ENCODE results near the gene ZNF302.
A peak's percentile ranks its signal among the peaks of the same experiment; 100 is the strongest.

ZNF302 gene

DNA sequence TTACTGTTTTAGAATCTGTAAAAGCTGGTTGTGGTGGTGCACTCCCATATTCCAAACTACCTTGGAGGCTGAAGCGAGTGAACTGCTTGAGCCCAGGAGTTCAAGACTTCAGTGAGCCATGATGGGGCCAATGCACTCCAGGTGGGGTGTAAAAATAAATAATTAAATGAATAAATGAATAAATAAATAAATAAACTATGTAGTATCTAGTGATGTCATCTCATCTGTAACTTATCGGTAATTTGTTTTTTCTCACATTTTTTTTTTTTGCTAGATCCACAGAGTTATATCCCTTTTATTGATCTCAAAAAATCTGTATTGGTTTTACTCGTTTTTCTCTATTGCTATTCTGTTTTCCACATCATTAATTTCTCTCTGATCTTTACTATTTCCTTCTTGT, 5.5 kb upstream of the ZNF302 start:
- H3K4me3 ChIP-seq (ENCODE audit: low read length), result no peak overlapping the region
- TF ChIP-seq, protein P1, sequence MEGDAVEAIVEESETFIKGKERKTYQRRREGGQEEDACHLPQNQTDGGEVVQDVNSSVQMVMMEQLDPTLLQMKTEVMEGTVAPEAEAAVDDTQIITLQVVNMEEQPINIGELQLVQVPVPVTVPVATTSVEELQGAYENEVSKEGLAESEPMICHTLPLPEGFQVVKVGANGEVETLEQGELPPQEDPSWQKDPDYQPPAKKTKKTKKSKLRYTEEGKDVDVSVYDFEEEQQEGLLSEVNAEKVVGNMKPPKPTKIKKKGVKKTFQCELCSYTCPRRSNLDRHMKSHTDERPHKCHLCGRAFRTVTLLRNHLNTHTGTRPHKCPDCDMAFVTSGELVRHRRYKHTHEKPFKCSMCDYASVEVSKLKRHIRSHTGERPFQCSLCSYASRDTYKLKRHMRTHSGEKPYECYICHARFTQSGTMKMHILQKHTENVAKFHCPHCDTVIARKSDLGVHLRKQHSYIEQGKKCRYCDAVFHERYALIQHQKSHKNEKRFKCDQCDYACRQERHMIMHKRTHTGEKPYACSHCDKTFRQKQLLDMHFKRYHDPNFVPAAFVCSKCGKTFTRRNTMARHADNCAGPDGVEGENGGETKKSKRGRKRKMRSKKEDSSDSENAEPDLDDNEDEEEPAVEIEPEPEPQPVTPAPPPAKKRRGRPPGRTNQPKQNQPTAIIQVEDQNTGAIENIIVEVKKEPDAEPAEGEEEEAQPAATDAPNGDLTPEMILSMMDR (conservative IDR thresholded peaks at IDR 0.05; ENCODE audit: low read depth, low read length), result no peak
- DNase-seq (ENCODE audit: low read depth), result no peak

DNA sequence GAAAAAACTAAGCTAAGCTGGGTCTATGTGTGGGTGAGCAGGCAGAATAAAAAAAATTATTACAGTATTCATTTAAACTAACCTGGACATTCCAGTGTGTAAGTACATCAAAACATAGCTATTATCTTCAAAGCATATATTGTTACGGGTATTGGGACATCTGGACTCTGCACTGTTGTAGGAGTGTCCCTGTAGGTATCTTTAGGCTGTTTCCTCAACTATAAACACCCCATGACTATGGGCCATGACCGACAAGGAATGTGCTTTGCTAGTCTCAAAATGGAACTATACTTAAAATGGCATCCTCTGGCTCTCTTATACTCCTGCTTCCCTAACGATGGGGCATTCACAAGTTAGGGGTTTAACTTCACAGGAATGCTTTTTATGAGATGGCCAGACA, 3.9 kb upstream of the ZNF302 start:
- TF ChIP-seq, protein P1 (conservative IDR thresholded peaks at IDR 0.05; ENCODE audit: low read depth, low read length), result no peak
- no peak for DNase-seq (ENCODE audit: low read depth)

DNA sequence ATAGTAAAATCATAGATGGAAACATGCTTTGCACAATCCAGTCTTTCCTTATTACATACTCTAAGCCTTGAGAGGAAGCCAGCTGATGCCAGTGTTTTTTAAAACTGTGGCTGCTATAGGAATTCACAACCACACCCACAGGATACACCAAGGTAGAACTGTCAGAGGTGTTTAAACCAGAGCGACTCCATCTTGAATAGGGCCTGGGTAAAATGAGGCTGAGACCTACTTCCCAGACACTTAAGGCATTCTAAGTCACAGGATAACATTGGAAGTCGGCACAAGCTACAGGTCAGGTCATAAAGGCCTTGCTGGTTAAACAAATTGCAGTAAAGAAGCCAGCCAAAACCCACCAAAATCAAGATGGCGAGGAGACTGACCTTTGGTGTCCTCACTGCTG, 2.2 kb upstream of the ZNF302 start:
- no peak for DNase-seq (ENCODE audit: low read depth)
- TF ChIP-seq, protein P1 (conservative IDR thresholded peaks at IDR 0.05; ENCODE audit: low read depth, low read length), result no peak
- H3K4me3 ChIP-seq (ENCODE audit: low read length), result no peak overlapping the region

More for the DNA sequence above, 3.9 kb upstream of the ZNF302 start:
- H3K4me3 ChIP-seq (ENCODE audit: low read length), result no peak overlapping the region

DNA sequence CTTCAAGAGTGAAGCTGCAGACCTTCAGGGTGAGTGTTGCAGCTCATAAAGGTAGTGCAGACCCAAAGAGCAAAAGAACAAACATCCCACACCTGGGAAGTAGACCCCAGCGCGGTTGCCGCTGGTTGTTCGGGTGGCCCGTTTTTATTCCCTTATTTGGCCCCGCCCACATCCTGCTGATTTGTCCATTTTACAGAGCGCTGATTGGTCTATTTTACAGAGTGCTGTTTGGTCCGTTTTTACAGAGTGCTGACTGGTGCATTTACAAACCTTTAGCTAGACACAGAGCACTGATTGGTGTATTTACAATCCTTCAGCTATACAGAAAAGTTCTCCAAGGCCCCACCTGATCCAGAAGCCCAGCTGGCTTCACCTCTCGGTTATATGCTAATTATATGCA, 1.6 kb upstream of the ZNF302 start:
- TF ChIP-seq, protein P1 (conservative IDR thresholded peaks at IDR 0.05; ENCODE audit: low read depth, low read length), result no peak
- DNase-seq (ENCODE audit: low read depth), result no peak

DNA sequence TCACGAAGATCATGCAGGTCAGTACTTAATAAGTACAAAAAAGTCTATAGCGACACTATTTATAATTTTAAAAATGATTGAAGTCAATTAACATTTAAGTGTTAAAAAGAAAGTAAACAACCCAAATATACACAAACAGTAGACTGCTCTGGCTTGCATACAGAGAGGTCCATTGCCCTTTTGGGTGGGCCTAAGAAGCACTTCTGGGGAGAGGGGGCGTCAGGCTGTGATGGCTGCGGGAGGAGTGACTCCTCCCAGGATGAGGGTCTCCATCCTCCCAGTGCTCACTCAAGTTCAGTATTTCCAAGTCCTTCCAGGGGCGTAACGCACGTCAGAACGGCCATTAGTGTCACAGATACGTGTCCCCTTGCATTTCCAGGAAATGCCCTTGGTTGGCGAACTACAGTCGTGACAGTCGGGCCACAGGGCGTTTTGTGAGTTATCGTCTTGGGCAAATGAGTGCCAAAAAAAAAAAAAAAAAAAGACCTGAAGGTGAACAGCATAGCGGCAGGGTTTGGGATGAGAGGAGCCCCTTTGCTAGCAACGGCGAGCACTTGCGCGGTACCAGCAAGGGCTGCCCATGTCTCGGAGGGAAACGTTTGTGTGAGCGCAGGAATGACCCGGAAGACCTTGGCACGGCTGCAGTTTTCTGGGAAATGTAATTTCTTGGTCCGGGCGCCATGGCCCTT, 637 bp upstream of the ZNF302 start, which contains the start of gene SCGB2B2:
Gene SCGB2B2, minus strand, starts transcription at position 463 of the 689 bp plus-strand sequence. CDS start 82,596 bp downstream, outside the sequence.
- TF ChIP-seq, protein P1 (conservative IDR thresholded peaks at IDR 0.05; ENCODE audit: low read depth, low read length), result peak; percentile 20
- H3K4me3 ChIP-seq (ENCODE audit: low read length), result peak within 1 kb of the TSS; percentile 67
- peak; percentile 2 for DNase-seq (ENCODE audit: low read depth)

More for the DNA sequence above, 1.6 kb upstream of the ZNF302 start:
- H3K4me3 ChIP-seq (ENCODE audit: low read length), result no peak overlapping the region

DNA sequence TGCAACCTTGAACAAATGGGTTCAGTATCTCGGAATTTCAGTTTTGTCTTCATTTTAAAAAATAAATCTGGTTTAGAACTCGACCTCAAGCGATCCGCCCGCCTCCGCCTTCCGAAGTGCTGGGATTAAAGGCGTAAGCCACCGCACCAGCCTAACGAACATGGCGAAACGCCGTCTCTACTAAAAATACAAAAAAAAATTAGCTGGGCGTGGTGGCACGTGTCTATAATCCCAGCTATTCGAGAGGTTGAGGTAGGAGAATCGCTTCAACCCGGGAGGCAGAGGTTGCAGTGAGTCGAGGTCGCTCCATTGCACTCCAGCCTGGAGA, 571 bp downstream of the ZNF302 start:
- DNase-seq (ENCODE audit: low read depth), result no peak
- TF ChIP-seq, protein P1 (conservative IDR thresholded peaks at IDR 0.05; ENCODE audit: low read depth, low read length), result no peak
- peak overlapping the region; percentile 67 for H3K4me3 ChIP-seq (ENCODE audit: low read length)

DNA sequence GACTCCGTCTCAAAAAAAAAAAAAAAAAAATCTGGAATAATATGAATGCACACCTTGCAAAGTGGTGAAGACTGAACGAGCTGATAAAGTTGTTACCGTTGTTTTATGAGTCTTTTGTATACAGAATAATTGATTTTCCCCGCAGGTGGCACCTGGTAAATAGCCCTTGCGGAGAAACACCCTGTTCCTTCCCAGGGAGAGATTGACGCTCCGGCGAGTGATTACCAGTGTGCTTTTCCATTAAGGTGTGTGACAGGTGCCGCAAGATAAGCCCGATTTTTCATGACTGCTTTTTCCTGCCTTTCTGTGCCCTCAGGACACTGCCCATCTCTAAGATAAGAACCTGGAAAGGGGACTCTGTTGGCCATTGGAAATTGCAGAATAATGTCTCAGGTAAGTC, 943 bp downstream of the ZNF302 start:
- peak overlapping the region; percentile 67 for H3K4me3 ChIP-seq (ENCODE audit: low read length)
- no peak for DNase-seq (ENCODE audit: low read depth)
- TF ChIP-seq, protein P1 (conservative IDR thresholded peaks at IDR 0.05; ENCODE audit: low read depth, low read length), result no peak
